NCI-H774 (cell line): ENCODE data around the gene NOL8.

Experiments used
- DNase-seq: peaks from one replicate; lab custom pipeline; 2025; lab: John Stamatoyannopoulos, UW

The NOL8 gene

GRCh38 chr9:92312887-92313623 is 12.1 kb downstream of the NOL8 start:
- DNase-seq, result no peak

- no peak for DNase-seq
Observed at GRCh38 chr9:92310562-92310961, 14.6 kb downstream of the NOL8 start.

- DNase-seq, result no peak
Observed at GRCh38 chr9:92308893-92309292, 16.3 kb downstream of the NOL8 start.

GRCh38 chr9:92300936-92301335 is 24.2 kb downstream of the NOL8 start:
- no peak for DNase-seq

- DNase-seq, result no peak
Observed at GRCh38 chr9:92299116-92299515, 26.0 kb downstream of the NOL8 start.

GRCh38 chr9:92298036-92298435 is 27.1 kb downstream of the NOL8 start:
- DNase-seq, result no peak

- no peak for DNase-seq
Observed at GRCh38 chr9:92297611-92298010, 27.5 kb downstream of the NOL8 start.

GRCh38 chr9:92295827-92296258 is 29.3 kb downstream of the NOL8 start:
- no peak for DNase-seq

- no peak for DNase-seq
Observed at GRCh38 chr9:92295240-92295790, 29.8 kb downstream of the NOL8 start.

- no peak for DNase-seq
Observed at GRCh38 chr9:92294297-92294676, 30.9 kb downstream of the NOL8 start.

GRCh38 chr9:92293452-92294296 is 31.5 kb downstream of the NOL8 start, which contains the start of gene IARS1:
Gene IARS1 (minus strand): TSS chr9:92293697. CDS start chr9:92289419, 4,278 bp downstream.
- peak; percentile 99 for DNase-seq

GRCh38 chr9:92293075-92293354 is 32.1 kb downstream of the NOL8 start:
- DNase-seq, result no peak

- DNase-seq, result no peak
Observed at GRCh38 chr9:92292338-92293074, 32.6 kb downstream of the NOL8 start.

- DNase-seq, result no peak
Observed at GRCh38 chr9:92291577-92291976, 33.6 kb downstream of the NOL8 start.

- DNase-seq, result no peak
Observed at GRCh38 chr9:92290785-92291429, 34.2 kb downstream of the NOL8 start.

GRCh38 chr9:92289708-92290390 is 35.3 kb downstream of the NOL8 start:
- DNase-seq, result no peak

GRCh38 chr9:92279302-92279701 is 45.8 kb downstream of the NOL8 start:
- DNase-seq, result no peak

- no peak for DNase-seq
Observed at GRCh38 chr9:92278110-92278509, 47.0 kb downstream of the NOL8 start.

GRCh38 chr9:92276331-92277032 is 48.7 kb downstream of the NOL8 start:
- no peak for DNase-seq

- no peak for DNase-seq
Observed at GRCh38 chr9:92275541-92275940, 49.6 kb downstream of the NOL8 start.

GRCh38 chr9:92270511-92270910 is 54.6 kb downstream of the NOL8 start:
- DNase-seq, result no peak
